Activated naive CD4-positive, alpha-beta T cell treated with anti-CD3 and anti-CD28 coated beads, Interleukin-2, amount 50 U/mL, for 24 hours (primary cell): Measurements from ENCODE around the gene GKN2.
"Not testable (repeated sequence)": the region's sequence is repeated elsewhere in the genome, so short reads cannot be mapped to it uniquely, and the experiment has no call there.

Experiments used
- H3K27ac Mint-ChIP-seq: one replicate; pipeline ENCODE4 v1.8.0; 2021; ENCODE audit warnings: mild to moderate bottlenecking, mixed read lengths
- H3K27me3 Mint-ChIP-seq: one replicate; pipeline ENCODE4 v1.8.0; 2021; ENCODE audit warnings: mixed read lengths
- H3K36me3 Mint-ChIP-seq: one replicate; pipeline ENCODE4 v1.8.0; 2021; ENCODE audit warnings: mixed read lengths
- H3K4me1 Mint-ChIP-seq: one replicate; pipeline ENCODE4 v1.8.0; 2021; ENCODE audit warnings: mixed read lengths
- H3K4me3 Mint-ChIP-seq: one replicate; pipeline ENCODE4 v1.8.0; 2021; ENCODE audit warnings: mild to moderate bottlenecking, mixed read lengths
- H3K9me3 Mint-ChIP-seq: one replicate; pipeline ENCODE4 v1.8.0; 2021; ENCODE audit warnings: mixed read lengths

GKN2 gene

GRCh38 chr2:68971591-68972231, 19.0 kb upstream of the GKN2 start:
- Mint-ChIP-seq H3K4me3 (no peak overlapping the region), H3K27me3 (peaks cover 6% of the 10 kb centered on the region), H3K9me3 (no peaks in the 10 kb centered on the region), H3K4me1 (no peaks in the 10 kb centered on the region), H3K36me3 (no peaks in the 10 kb centered on the region), H3K27ac (no peak overlapping the region)

DNA sequence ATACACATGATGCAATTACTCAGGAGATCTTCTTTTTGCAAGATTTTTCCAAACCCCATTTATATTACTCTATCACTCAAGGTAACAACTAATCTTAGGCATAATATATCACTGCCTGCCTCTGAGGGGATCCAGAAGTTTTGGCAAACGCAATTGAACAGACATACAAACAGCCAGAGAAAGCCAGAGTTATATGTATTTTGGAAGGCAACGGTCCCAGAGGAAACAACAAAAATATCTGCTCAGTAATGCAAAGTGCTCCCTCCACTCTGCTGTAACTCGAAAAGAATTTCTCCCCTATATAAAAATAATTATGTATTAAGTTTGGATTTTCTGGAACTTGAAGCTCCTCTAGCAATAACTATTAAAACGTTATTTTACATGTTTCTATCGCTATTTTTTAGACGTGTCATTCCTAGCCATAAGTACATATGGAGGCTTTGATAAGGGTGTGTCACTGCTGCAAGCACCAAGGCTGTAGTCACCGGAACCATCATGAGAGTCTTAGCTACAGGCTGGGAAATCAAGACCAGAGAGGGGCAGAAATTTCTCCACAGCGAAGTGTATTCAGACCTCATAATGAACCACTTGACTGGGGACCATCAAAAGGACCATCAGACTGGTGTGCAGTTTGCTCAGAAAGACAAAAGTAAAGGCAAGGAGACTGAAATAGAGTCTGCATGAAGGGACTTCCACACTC, 18.0 kb upstream of the GKN2 start:
- Mint-ChIP-seq H3K9me3 (no peaks in the 10 kb centered on the region), H3K4me1 (no peaks in the 10 kb centered on the region), H3K27ac (no peak overlapping the region), H3K27me3 (peaks cover 4% of the 10 kb centered on the region), H3K36me3 (no peaks in the 10 kb centered on the region), H3K4me3 (no peak overlapping the region)

GRCh38 chr2:68969736-68970490, 17.2 kb upstream of the GKN2 start:
- no peaks in the 10 kb centered on the region for H3K36me3 Mint-ChIP-seq
- H3K27me3 Mint-ChIP-seq, result peaks cover 4% of the 10 kb centered on the region
- H3K27ac Mint-ChIP-seq, result no peak overlapping the region
- H3K9me3 Mint-ChIP-seq, result no peaks in the 10 kb centered on the region
- H3K4me3 Mint-ChIP-seq, result no peak overlapping the region
- H3K4me1 Mint-ChIP-seq, result no peaks in the 10 kb centered on the region

- H3K4me1 Mint-ChIP-seq, result no peaks in the 10 kb centered on the region
- no peak overlapping the region for H3K27ac Mint-ChIP-seq
- no peaks in the 10 kb centered on the region for H3K36me3 Mint-ChIP-seq
- H3K9me3 Mint-ChIP-seq, result no peaks in the 10 kb centered on the region
- no peak overlapping the region for H3K4me3 Mint-ChIP-seq
- peaks cover 4% of the 10 kb centered on the region for H3K27me3 Mint-ChIP-seq
Observed at GRCh38 chr2:68968221-68968620, 15.5 kb upstream of the GKN2 start.

DNA sequence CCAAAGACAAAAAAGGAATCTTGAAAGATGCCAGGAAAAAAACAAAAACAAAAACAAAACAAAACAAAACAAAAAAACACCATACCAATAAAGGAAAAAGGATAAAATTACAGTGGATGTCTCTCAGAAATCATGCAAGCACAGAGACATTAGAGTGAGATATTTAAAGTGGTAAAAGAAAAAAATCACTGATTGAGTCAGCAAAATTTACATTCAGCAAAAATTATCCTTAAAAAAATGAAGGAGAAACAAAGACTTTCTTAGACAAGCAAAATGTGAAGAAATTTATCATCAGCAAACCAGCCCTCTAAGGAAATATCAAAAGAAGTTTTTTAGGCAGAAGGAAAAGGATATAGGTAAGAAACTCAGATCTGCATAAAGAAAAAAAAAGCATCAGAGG, 11.6 kb upstream of the GKN2 start:
- Mint-ChIP-seq H3K4me1 (no peaks in the 10 kb centered on the region), H3K36me3 (no peaks in the 10 kb centered on the region), H3K27ac (no peak overlapping the region), H3K4me3 (no peak overlapping the region), H3K27me3 (peaks cover 7% of the 10 kb centered on the region), H3K9me3 (no peaks in the 10 kb centered on the region)

- Mint-ChIP-seq H3K27ac (no peak overlapping the region), H3K4me3 (no peak overlapping the region), H3K36me3 (no peaks in the 10 kb centered on the region), H3K27me3 (peaks cover 7% of the 10 kb centered on the region), H3K9me3 (no peaks in the 10 kb centered on the region), H3K4me1 (no peaks in the 10 kb centered on the region)
Observed at GRCh38 chr2:68961380-68961779, 8.7 kb upstream of the GKN2 start.

GRCh38 chr2:68959001-68959400, 6.3 kb upstream of the GKN2 start:
- no peak overlapping the region for H3K4me3 Mint-ChIP-seq
- no peaks in the 10 kb centered on the region for H3K9me3 Mint-ChIP-seq
- no peak overlapping the region for H3K27ac Mint-ChIP-seq
- peaks cover 9% of the 10 kb centered on the region for H3K27me3 Mint-ChIP-seq
- H3K36me3 Mint-ChIP-seq, result no peaks in the 10 kb centered on the region
- H3K4me1 Mint-ChIP-seq, result no peaks in the 10 kb centered on the region

- peak overlapping the region; percentile 57 for H3K27ac Mint-ChIP-seq
- not testable (repeated sequence) for H3K27me3 Mint-ChIP-seq, H3K36me3 Mint-ChIP-seq, H3K4me3 Mint-ChIP-seq, H3K9me3 Mint-ChIP-seq, H3K4me1 Mint-ChIP-seq
Observed at GRCh38 chr2:68955432-68955831, 2.7 kb upstream of the GKN2 start.

DNA sequence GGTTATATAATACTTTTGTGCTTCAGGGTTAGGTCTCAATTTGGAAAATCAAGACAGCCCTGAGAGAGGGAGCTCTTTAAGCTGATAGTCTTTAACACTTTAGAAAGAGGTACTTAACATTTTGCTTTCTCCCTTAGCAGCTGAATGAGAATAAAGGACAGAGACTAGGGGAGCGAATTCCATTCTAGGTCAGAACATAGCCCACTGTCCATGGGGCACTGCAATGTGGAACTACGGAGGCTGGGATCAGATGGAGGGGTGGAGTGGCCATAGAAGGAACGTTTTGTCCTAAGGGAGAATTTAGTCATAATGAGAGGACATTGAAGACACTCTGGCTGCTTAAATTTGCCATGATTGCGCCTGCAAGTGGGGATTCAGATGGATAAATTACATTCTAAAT, 794 bp downstream of the GKN2 start:
- H3K27me3 Mint-ChIP-seq, result peaks cover 3% of the 10 kb centered on the region
- H3K9me3 Mint-ChIP-seq, result no peaks in the 10 kb centered on the region
- H3K4me1 Mint-ChIP-seq, result no peaks in the 10 kb centered on the region
- no peak overlapping the region for H3K27ac Mint-ChIP-seq
- no peak overlapping the region for H3K4me3 Mint-ChIP-seq
- no peaks in the 10 kb centered on the region for H3K36me3 Mint-ChIP-seq

DNA sequence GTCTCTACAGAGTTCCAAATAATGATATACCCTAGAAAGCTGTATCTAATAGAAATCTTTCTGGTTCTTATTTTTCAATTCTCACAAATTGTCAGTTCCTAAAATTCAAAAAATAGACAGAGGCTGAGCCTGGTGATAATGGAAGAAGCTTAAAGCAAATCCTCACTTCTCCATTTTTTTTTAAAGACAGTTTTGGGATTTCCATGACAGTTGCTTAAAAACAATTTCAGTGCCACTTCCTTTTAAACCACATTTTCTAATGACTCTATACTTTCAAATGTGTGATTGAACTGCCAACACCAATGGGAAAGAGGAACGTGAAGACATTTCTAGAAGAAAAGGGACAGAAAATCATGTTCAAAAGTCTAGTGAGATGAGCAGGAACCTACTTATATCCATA, 4.0 kb downstream of the GKN2 start:
- no peaks in the 10 kb centered on the region for H3K36me3 Mint-ChIP-seq

GRCh38 chr2:68946117-68946516, 6.6 kb downstream of the GKN2 start:
- H3K4me3 Mint-ChIP-seq, result no peak overlapping the region
- H3K36me3 Mint-ChIP-seq, result peaks cover 2% of the 10 kb centered on the region
- no peaks in the 10 kb centered on the region for H3K9me3 Mint-ChIP-seq
- H3K27me3 Mint-ChIP-seq, result peaks cover 6% of the 10 kb centered on the region
- H3K27ac Mint-ChIP-seq, result no peak overlapping the region
- H3K4me1 Mint-ChIP-seq, result no peaks in the 10 kb centered on the region

More for the DNA sequence above, 4.0 kb downstream of the GKN2 start:
- Mint-ChIP-seq H3K4me1 (no peaks in the 10 kb centered on the region), H3K4me3 (no peak overlapping the region), H3K9me3 (no peaks in the 10 kb centered on the region), H3K27me3 (peaks cover 1% of the 10 kb centered on the region), H3K27ac (no peak overlapping the region)

GRCh38 chr2:68943581-68944568, 8.8 kb downstream of the GKN2 start:
- Mint-ChIP-seq H3K27me3 (peaks cover 14% of the 10 kb centered on the region), H3K27ac (no peak overlapping the region), H3K9me3 (no peaks in the 10 kb centered on the region), H3K36me3 (peaks cover 2% of the 10 kb centered on the region), H3K4me3 (no peak overlapping the region), H3K4me1 (no peaks in the 10 kb centered on the region)

- H3K4me1 Mint-ChIP-seq, result no peaks in the 10 kb centered on the region
- H3K36me3 Mint-ChIP-seq, result peaks cover 2% of the 10 kb centered on the region
- H3K9me3 Mint-ChIP-seq, result no peaks in the 10 kb centered on the region
- peaks cover 14% of the 10 kb centered on the region for H3K27me3 Mint-ChIP-seq
- H3K4me3 Mint-ChIP-seq, result no peak overlapping the region
- H3K27ac Mint-ChIP-seq, result no peak overlapping the region
Observed at GRCh38 chr2:68942827-68943226, 9.9 kb downstream of the GKN2 start.

DNA sequence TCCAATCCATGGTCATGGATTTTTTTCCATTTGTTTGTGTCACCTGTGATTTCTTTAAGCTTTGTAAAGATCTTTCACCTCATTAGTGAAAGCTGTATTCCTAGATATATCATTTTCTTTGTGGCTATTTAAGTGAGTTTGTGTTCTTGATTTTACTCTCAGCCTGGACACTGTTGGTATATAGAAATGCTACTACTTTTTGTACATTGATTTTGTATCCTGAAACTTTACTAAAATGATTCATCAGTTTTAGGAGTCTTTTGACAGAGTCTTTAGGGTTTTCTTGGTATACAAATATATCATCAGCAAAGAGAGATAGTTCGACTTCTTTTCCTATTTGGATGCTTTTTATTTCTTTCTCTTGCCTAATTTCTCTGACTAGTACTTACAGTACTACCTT, 12.3 kb downstream of the GKN2 start:
- Mint-ChIP-seq H3K4me1 (no peaks in the 10 kb centered on the region), H3K27me3 (peaks cover 13% of the 10 kb centered on the region)

DNA sequence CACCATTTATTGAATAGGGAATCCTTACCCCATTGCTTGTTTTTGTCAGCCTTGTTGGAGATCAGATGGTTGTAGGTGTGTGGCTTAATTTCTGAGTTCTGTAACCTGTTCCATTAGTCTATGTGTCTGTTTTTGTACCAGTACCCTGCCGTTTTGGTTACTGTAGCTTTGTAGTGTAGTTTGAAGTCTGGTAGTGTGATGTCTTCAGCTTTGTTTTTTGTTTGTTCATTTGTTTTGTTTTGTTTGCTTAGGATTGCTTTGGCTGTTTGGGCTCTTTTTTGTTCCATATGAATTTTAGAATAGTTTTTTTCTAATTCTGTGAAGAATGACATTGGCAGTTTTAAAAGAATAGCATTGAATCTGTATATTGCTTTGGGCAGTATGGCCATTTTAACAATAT, 12.7 kb downstream of the GKN2 start:
- no peak overlapping the region for H3K27ac Mint-ChIP-seq
- H3K4me1 Mint-ChIP-seq, result no peaks in the 10 kb centered on the region
- H3K27me3 Mint-ChIP-seq, result peaks cover 13% of the 10 kb centered on the region
- no peak overlapping the region for H3K4me3 Mint-ChIP-seq
- H3K9me3 Mint-ChIP-seq, result no peaks in the 10 kb centered on the region
- peaks cover 2% of the 10 kb centered on the region for H3K36me3 Mint-ChIP-seq

More for the DNA sequence above, 12.3 kb downstream of the GKN2 start:
- H3K36me3 Mint-ChIP-seq, result peaks cover 2% of the 10 kb centered on the region
- H3K27ac Mint-ChIP-seq, result no peak overlapping the region
- H3K9me3 Mint-ChIP-seq, result no peaks in the 10 kb centered on the region
- H3K4me3 Mint-ChIP-seq, result no peak overlapping the region
